ENCODE measurements around the gene KRT84.

The KRT84 gene

GRCh38 chr12:52360106-52360662 is 25.3 kb downstream of the KRT84 start:
- no peaks in the 10 kb centered on the region for H3K9me3 Mint-ChIP-seq
- no peak overlapping the region for H3K4me3 Mint-ChIP-seq
- H3K27me3 Mint-ChIP-seq (ENCODE audit: low read depth, poor library complexity), result peaks cover 7% of the 10 kb centered on the region
- H3K36me3 Mint-ChIP-seq (ENCODE audit: low read depth), result no peaks in the 10 kb centered on the region
- no peaks in the 10 kb centered on the region for H3K4me1 Mint-ChIP-seq
- DNase-seq, result no peak
- H3K27ac Mint-ChIP-seq, result no peak overlapping the region
- TF ChIP-seq CTCF (IDR thresholded peaks at IDR 0.05), result no peak

GRCh38 chr12:52359621-52360061 is 25.8 kb downstream of the KRT84 start:
- Mint-ChIP-seq H3K4me3 (no peak overlapping the region), H3K27me3 (ENCODE audit: low read depth, poor library complexity) (peaks cover 12% of the 10 kb centered on the region), H3K36me3 (ENCODE audit: low read depth) (no peaks in the 10 kb centered on the region), H3K27ac (peak overlapping the region; percentile 56), H3K9me3 (no peaks in the 10 kb centered on the region), H3K4me1 (no peaks in the 10 kb centered on the region)
- no peak for TF ChIP-seq CTCF (IDR thresholded peaks at IDR 0.05)
- no peak for DNase-seq

DNA sequence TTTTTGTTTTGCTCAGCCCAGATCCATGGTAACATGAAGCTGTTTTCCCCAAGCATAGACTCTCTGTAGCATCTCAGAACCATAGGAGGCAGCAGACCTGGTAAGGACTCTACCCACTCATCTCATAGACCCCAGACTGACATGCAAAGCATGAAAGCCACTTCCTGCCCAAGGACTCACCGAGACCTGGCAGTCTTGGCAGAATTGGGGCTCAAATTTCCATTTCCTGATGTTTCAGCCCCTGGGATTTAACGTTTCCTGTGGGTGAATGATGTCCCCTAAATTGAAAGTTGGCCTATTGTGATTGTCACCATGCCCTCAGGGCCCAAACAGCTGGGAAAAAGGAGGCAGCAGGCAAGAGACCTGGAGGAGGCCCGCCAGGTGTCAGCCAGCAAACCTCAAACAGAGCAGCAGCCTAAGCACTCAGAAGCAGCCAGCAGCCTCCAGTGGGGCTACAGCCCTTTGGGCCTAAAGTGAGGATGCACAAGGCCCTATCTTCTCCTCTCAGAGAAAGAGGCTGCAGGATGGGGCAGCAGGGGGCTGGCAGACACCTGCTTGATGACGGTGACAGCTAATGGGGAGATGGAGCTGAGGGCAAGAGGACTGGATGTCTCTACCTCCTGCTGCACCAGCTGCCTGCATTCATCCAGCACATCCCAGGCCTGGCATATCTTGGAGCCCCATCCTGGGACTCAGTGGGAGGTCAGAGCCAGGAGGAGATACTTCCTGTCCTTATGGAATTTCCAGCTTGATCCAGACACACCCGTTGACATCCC is 26.7 kb downstream of the KRT84 start:
- H3K9me3 Mint-ChIP-seq, result no peaks in the 10 kb centered on the region
- H3K27ac Mint-ChIP-seq, result no peak overlapping the region
- no peak for TF ChIP-seq CTCF (IDR thresholded peaks at IDR 0.05)

GRCh38 chr12:52356762-52357580 is 28.5 kb downstream of the KRT84 start:
- Mint-ChIP-seq H3K4me1 (no peaks in the 10 kb centered on the region), H3K27ac (no peak overlapping the region), H3K27me3 (ENCODE audit: low read depth, poor library complexity) (peaks cover 18% of the 10 kb centered on the region), H3K4me3 (no peak overlapping the region), H3K36me3 (ENCODE audit: low read depth) (no peaks in the 10 kb centered on the region), H3K9me3 (no peaks in the 10 kb centered on the region)
- TF ChIP-seq CTCF (IDR thresholded peaks at IDR 0.05), result no peak
- no peak for DNase-seq

More for the DNA sequence above, 26.7 kb downstream of the KRT84 start:
- Mint-ChIP-seq H3K4me1 (no peaks in the 10 kb centered on the region), H3K36me3 (ENCODE audit: low read depth) (no peaks in the 10 kb centered on the region), H3K27me3 (ENCODE audit: low read depth, poor library complexity) (peaks cover 13% of the 10 kb centered on the region), H3K4me3 (no peak overlapping the region)
- DNase-seq, result no peak

GRCh38 chr12:52356031-52356761 is 29.3 kb downstream of the KRT84 start:
- H3K27me3 Mint-ChIP-seq (ENCODE audit: low read depth, poor library complexity), result peaks cover 21% of the 10 kb centered on the region
- no peaks in the 10 kb centered on the region for H3K4me1 Mint-ChIP-seq
- no peaks in the 10 kb centered on the region for H3K9me3 Mint-ChIP-seq
- TF ChIP-seq CTCF (IDR thresholded peaks at IDR 0.05), result no peak
- H3K4me3 Mint-ChIP-seq, result no peak overlapping the region
- no peak overlapping the region for H3K27ac Mint-ChIP-seq
- no peak for DNase-seq
- no peaks in the 10 kb centered on the region for H3K36me3 Mint-ChIP-seq (ENCODE audit: low read depth)
